Right atrium auricular region (tissue), 2 donors: Measurements from ENCODE around the gene LAMA5. TPM values are rescaled to one million over a fixed set of nuclear protein-coding genes. Genes with fewer than 3 reads are reported as not detected.

Source experiments
- DNase-seq: peaks from one replicate; pipeline ENCODE4 v3.0.0-alpha.2; 2019; ENCODE audit warnings: low spot score
- H3K27ac ChIP-seq, 2 donors: fragments of 200-600 bp; sonication (generic); 1 replicate in 1 of 2; 2 replicates in 1 of 2; pipeline ENCODE4 v1.5.1; 2016 to 2019
- H3K27me3 ChIP-seq, 2 donors: fragments of 200-600 bp; sonication (generic); one replicate each; pipeline versions ENCODE4 v1.5.1 to v1.6.0; 2017 to 2019
- H3K36me3 ChIP-seq: fragments of 200-600 bp; sonication (generic); one replicate; pipeline ENCODE4 v1.5.1; 2016
- H3K4me1 ChIP-seq, 2 donors: fragments of 200-600 bp; sonication (generic); one replicate each; pipeline versions ENCODE4 v1.5.1 to v1.6.0; 2017 to 2019
- H3K4me3 ChIP-seq, 2 donors: fragments of 200-600 bp; sonication (generic); 1 replicate in 1 of 2; 2 replicates in 1 of 2; pipeline ENCODE4 v1.5.1; 2017 to 2019; ENCODE audit warnings: mild to moderate bottlenecking in 1 of 2, moderate library complexity in 1 of 2
- H3K9me3 ChIP-seq, 2 donors: fragments of 200-600 bp; sonication (generic); one replicate each; pipeline ENCODE4 v1.5.1; 2019
- total RNA-seq, 2 donors: library from RNA; depleted of rRNA; stranded (reverse); fragments of >200 nt; gene quantifications; one replicate each; pipeline ENCODE4 v1.1.0, GENCODE V29; 2016
- TF ChIP-seq, protein P1 (sequence below), 2 donors: fragments of 200-600 bp; sonication (generic); IDR thresholded peaks; one replicate each; pipeline ENCODE4 v1.5.1; 2019; ENCODE audit warnings: antibody characterized with exemption in 2 of 2

The LAMA5 gene
- total RNA-seq, 2 donors from 2014 or later: 61.1 to 69.4 TPM

DNA sequence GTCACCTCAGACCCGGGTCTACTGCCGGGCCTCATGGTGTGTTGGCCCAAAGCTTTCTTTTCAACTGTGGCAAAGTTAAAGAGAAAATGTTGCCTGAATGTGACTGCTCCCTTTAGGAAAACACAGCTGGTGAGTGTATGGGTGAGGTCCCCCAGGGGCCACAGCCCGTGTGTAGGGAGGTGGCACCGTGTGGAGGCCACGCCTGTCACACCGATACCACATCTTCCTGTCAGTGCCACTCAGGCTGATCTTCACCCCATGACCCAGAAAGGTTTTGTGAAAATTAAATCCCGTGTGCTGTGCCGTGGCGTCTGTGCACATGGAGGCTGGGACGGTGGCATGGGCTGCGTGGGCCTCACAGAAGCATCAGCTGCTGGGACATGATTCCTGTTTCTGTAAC, 75.0 kb downstream of the LAMA5 start:
- Histone ChIP-seq H3K27me3 (no peaks in the 10 kb centered on the region), H3K36me3 (peaks cover 65% of the 10 kb centered on the region), H3K27ac (no peak overlapping the region), H3K4me1 (peaks cover 0 to 6% of the 10 kb centered on the region in 2 donors), H3K9me3 (no peaks in the 10 kb centered on the region), H3K4me3 (no peak overlapping the region)
- DNase-seq: no peak
- TF ChIP-seq, protein P1, sequence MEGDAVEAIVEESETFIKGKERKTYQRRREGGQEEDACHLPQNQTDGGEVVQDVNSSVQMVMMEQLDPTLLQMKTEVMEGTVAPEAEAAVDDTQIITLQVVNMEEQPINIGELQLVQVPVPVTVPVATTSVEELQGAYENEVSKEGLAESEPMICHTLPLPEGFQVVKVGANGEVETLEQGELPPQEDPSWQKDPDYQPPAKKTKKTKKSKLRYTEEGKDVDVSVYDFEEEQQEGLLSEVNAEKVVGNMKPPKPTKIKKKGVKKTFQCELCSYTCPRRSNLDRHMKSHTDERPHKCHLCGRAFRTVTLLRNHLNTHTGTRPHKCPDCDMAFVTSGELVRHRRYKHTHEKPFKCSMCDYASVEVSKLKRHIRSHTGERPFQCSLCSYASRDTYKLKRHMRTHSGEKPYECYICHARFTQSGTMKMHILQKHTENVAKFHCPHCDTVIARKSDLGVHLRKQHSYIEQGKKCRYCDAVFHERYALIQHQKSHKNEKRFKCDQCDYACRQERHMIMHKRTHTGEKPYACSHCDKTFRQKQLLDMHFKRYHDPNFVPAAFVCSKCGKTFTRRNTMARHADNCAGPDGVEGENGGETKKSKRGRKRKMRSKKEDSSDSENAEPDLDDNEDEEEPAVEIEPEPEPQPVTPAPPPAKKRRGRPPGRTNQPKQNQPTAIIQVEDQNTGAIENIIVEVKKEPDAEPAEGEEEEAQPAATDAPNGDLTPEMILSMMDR (IDR thresholded peaks at IDR 0.05): no peak

DNA sequence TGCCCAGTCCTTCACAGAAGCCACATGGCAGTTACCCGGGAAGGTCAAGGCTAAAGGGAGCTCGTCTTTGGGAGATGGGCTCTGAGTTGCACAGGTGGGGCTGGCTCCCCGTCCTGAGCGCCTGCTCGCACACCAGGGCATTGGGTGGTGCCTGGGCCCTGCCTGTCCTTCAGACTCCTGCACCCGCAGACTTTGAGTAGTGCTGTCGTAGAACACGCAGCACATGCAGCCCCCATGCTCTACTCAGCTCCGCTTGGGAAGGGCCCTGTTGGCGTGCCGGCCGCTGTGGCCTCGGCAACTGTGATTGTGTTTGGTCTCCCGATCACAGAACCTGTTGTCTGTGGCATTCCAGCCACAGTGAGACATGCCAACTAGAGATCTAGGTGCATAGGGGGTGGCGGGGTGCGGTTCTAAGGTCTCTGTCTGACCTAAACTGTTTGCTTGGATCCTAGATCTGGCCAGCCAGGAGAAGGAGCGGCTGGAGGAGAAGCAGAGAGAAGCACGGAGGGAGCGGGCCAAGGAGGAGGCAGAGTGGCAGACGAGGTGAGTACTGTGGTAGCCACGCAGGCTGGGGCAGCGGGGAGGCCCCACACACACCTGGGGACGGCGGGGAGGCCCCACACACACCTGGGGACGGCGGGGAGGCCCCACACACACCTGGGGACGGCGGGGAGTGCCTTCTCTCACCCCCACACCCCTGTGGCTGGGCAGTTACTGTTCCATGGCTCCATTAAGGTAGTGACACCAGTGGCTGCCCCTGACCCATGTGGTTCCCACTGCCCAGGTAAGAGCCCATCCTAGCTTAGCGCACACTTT, 75.7 kb downstream of the LAMA5 start:
- no peak for DNase-seq
- no peak overlapping the region for H3K27ac ChIP-seq
- no peak overlapping the region for H3K4me3 ChIP-seq
- H3K36me3 ChIP-seq: peaks cover 70% of the 10 kb centered on the region
- H3K9me3 ChIP-seq: no peaks in the 10 kb centered on the region
- no peaks in the 10 kb centered on the region for H3K27me3 ChIP-seq
- TF ChIP-seq, protein P1 (IDR thresholded peaks at IDR 0.05): no peak
- peaks cover 0 to 13% of the 10 kb centered on the region in 2 donors for H3K4me1 ChIP-seq

DNA sequence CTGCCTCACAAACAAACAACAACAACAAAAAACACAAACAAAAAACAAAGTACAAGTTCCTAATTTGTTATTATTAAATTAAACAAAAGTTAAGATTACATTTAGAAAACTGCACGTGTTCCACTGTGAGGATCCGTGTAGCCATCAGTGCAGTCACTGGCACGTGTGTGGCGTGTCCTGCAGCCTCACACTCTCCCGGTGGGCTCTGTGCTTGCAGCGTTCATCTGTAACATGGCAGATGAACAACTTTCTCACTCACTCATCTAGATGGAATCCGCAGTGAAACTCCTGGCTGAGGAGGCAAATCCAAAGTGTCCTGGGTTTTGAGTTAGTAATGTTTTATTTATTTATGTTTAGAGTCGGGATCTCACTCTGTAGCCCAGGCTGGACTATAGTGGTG, 77.2 kb downstream of the LAMA5 start:
- DNase-seq: no peak
- Histone ChIP-seq H3K9me3 (no peaks in the 10 kb centered on the region), H3K27ac (no peak overlapping the region), H3K4me1 (peaks cover 0 to 25% of the 10 kb centered on the region in 2 donors), H3K36me3 (peaks cover 70% of the 10 kb centered on the region), H3K4me3 (no peak overlapping the region), H3K27me3 (no peaks in the 10 kb centered on the region)
- TF ChIP-seq, protein P1 (IDR thresholded peaks at IDR 0.05): no peak

GRCh38 chr20:62289131-62289530, 78.0 kb downstream of the LAMA5 start:
- Histone ChIP-seq H3K9me3 (no peaks in the 10 kb centered on the region), H3K27ac (no peak overlapping the region), H3K27me3 (no peaks in the 10 kb centered on the region), H3K36me3 (peaks cover 63% of the 10 kb centered on the region), H3K4me3 (no peak overlapping the region), H3K4me1 (peaks cover 0 to 26% of the 10 kb centered on the region in 2 donors)
- TF ChIP-seq, protein P1 (IDR thresholded peaks at IDR 0.05): no peak
- no peak for DNase-seq

DNA sequence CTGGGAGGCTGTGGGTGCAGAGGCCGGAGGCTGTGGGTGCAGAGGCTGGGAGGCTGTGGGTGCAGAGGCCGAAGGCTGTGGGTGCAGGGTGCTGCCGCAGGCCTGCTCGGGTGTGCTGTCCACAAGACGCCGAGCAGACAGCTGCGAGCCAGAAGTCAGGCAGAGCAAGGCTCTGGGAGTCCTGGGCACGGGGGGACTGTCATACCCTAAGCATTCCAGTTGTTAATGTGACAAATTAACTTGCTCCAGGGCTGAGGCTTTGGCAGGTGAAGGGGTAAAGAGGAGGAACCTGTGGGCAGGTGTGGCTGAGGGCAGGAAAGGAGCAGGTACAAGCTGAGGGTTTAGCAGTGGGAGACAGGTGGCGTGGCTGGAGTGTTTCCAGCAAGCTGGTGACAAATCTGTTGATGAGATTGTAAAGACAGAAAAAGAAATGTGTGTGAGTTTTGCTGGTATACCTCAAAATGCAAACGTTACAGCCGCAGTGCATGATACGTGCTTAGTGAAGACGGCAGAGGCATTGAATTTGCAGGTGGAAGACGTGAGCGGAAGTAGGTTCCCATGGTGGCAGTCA, 78.5 kb downstream of the LAMA5 start:
- no peaks in the 10 kb centered on the region for H3K27me3 ChIP-seq
- H3K4me3 ChIP-seq: no peak overlapping the region
- peaks cover 63% of the 10 kb centered on the region for H3K36me3 ChIP-seq
- H3K9me3 ChIP-seq: no peaks in the 10 kb centered on the region
- peaks cover 0 to 31% of the 10 kb centered on the region in 2 donors for H3K4me1 ChIP-seq
- DNase-seq: no peak
- no peak overlapping the region for H3K27ac ChIP-seq
- TF ChIP-seq, protein P1 (IDR thresholded peaks at IDR 0.05): no peak
